Ovary (tissue), 9 donors: Measurements from ENCODE around the gene FIBCD1. TPM values are rescaled to one million over a fixed set of nuclear protein-coding genes. Genes with fewer than 3 reads are reported as not detected.

ENCODE experiments used
- DNase-seq, 5 donors: peaks; one replicate each; pipeline ENCODE4 v3.0.0-alpha.2; 2019 to 2020
- H3K27ac ChIP-seq, 2 donors: fragments of 200-600 bp; one replicate each; pipeline versions ENCODE4 v1.5.1 to v1.8.0; 2019 to 2022
- H3K27me3 ChIP-seq: fragments of 200-600 bp; one replicate; pipeline ENCODE4 v1.8.0; 2022
- H3K36me3 ChIP-seq: fragments of 200-600 bp; sonication (generic); one replicate; pipeline ENCODE4 v1.5.1; 2019
- H3K4me1 ChIP-seq: one replicate; pipeline ENCODE4 v1.8.1; 2013; ENCODE audit warnings: mild to moderate bottlenecking, moderate library complexity; ENCODE audit not compliant: insufficient read depth
- H3K4me3 ChIP-seq: fragments of 200-600 bp; sonication (generic); one replicate; pipeline ENCODE4 v1.5.1; 2017
- H3K9me3 ChIP-seq, 2 donors: fragments of 200-600 bp in 1 of 2; sonication (generic) in 1 of 2; one replicate each; pipeline versions ENCODE4 v1.5.1 to v1.8.1; 2013 to 2019; ENCODE audit warnings: mild to moderate bottlenecking in 1 of 2, moderate library complexity in 1 of 2
- EP300 ChIP-seq: sonication (generic); formaldehyde crosslinking; IDR thresholded peaks from one replicate; pipeline ENCODE4 v1.6.1; 2017; ENCODE audit warnings: antibody characterized with exemption
- POLR2A ChIP-seq: fragments of 450-650 bp; IDR thresholded peaks from one replicate; pipeline ENCODE4 v1.6.1; 2017; ENCODE audit warnings: antibody characterized with exemption, mild to moderate bottlenecking, moderate library complexity
- WGBS, 3 donors: extraction: QIAGEN DNeasy Blood & Tissue Kit in 1 of 3; methylation state at CpG; one replicate each; pipeline versions ENCODE4 v1.1.5 to v1.1.7; 2013 to 2017; 5-methylcytosine and 5-hydroxymethylcytosine counted together
- intact Hi-C, 4 donors: fragments of 100-400 bp; cut with DNase I; formaldehyde crosslinking; loops; one replicate each; pipeline versions ENCODE4 v1.11.0 to v1.15.1; 2022 to 2023
- polyA plus RNA-seq, 2 donors: library from polyadenylated mRNA; stranded (reverse); fragments of 200-250 nt in 1 of 2; fragments of 350-450 nt in 1 of 2; fragmentation: Illumina TruSeq in 1 of 2; extraction: RNeasy Lipid Tissue Mini Kit (QIAGEN cat#74804) in 1 of 2; gene quantifications; one replicate each; pipeline ENCODE4 v1.2.3, GENCODE V29; 2013 to 2014
- total RNA-seq, 7 donors: library from RNA; depleted of rRNA in 2 of 7; stranded (reverse); fragments of >200 nt in 2 of 7; fragmentation: NEBNext Ultra II Directional in 3 of 7; extraction: Animal tissue kit (Norgen Biotek cat#: 25700) in 3 of 7; gene quantifications; one replicate each; pipeline versions ENCODE4 v1.1.0 to v1.2.4, GENCODE V29; 2016 to 2023
- TF ChIP-seq, protein P1 (sequence below), 3 donors: fragments of 450-650 bp in 2 of 3; fragments of 200-600 bp in 1 of 3; IDR thresholded peaks; one replicate each; pipeline versions ENCODE4 v1.5.1 to v1.8.0; 2016 to 2022; ENCODE audit warnings: antibody characterized with exemption in 3 of 3, mild to moderate bottlenecking in 1 of 3
- donor health status: DM: no; HTN: no; CAD: no; lungs with moderate emphysema.
- donor health status: DM: no; HTN: no; CAD: no.
- donor health status: Bipolar disorder and iron deficiency.
- donor health status: DM: yes; HTN: yes; CAD: no.
- donor health status: DM: no; HTN: no; CAD: no.
- donor health status: DM: yes; HTN: yes; CAD: no.

The FIBCD1 gene
- total and polyA plus RNA-seq, 9 donors: 0.06 to 0.45 (median 0.12) TPM; not detected in 3

DNA sequence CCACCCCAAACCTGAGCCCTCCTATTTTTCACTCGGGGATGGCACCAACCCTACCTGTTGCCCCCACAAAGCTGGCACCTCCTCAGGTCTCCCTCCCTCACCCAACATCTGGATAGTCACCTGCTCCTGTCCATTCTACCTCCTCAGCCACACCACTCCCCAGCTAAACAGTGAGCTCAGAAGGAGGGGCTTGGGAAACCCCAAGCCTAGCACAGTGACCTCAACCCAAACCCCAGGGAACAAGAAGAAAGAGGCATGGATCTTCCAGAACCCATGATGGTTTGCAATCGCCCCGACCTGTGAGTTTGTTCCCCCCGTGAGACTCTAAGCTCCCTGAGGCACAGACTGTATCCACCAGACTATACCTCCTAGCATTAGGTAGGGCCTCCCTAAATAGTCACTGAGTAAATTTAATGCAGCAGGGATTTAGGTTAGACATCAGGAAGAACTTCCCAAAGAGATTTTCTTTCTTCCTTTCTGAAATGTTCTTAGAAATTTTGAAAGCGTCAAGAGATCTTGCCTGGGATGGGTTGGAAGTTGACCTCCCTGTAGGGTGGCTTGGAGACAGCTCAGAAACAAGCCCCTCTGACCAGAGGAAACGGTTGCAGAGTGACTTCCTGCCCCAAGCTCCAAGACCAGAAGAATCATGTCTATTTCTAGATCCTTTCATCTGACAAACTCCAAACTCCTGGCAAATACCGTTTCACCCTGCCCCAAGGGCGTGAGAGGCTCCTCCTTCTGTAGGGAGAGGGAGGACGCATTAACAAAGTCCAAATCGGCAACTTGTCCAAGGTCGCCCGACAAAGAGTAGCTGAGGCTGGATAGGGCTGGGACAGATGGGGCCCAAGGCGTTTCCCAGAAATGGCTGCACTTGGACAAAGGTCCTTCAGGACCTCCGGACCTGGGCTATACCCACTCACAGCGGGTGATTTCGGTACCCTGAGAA lies 4.1 kb downstream of the FIBCD1 start:
- Histone ChIP-seq H3K36me3 (no peaks in the 10 kb centered on the region), H3K27me3 (peaks cover 5% of the 10 kb centered on the region), H3K4me1 (peaks cover 6% of the 10 kb centered on the region), H3K9me3 (no peaks in the 10 kb centered on the region), H3K4me3 (no peak overlapping the region), H3K27ac (no peak overlapping the region)
- no peak for DNase-seq
- WGBS, 3 donors: 41 to 49% (median 44%) methylated on average over 16 of the region's 16 CpGs
- intact Hi-C loops: loop anchor here in 3 of 4 donors (5.0 to 10.0 kb wide), 5 partner anchors 60 to 523 kb away; no protein-coding TSS in a partner anchor
- TF ChIP-seq EP300: no peak
- TF ChIP-seq, protein P1, sequence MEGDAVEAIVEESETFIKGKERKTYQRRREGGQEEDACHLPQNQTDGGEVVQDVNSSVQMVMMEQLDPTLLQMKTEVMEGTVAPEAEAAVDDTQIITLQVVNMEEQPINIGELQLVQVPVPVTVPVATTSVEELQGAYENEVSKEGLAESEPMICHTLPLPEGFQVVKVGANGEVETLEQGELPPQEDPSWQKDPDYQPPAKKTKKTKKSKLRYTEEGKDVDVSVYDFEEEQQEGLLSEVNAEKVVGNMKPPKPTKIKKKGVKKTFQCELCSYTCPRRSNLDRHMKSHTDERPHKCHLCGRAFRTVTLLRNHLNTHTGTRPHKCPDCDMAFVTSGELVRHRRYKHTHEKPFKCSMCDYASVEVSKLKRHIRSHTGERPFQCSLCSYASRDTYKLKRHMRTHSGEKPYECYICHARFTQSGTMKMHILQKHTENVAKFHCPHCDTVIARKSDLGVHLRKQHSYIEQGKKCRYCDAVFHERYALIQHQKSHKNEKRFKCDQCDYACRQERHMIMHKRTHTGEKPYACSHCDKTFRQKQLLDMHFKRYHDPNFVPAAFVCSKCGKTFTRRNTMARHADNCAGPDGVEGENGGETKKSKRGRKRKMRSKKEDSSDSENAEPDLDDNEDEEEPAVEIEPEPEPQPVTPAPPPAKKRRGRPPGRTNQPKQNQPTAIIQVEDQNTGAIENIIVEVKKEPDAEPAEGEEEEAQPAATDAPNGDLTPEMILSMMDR (IDR thresholded peaks at IDR 0.05): no peak
- no peak for TF ChIP-seq POLR2A

DNA sequence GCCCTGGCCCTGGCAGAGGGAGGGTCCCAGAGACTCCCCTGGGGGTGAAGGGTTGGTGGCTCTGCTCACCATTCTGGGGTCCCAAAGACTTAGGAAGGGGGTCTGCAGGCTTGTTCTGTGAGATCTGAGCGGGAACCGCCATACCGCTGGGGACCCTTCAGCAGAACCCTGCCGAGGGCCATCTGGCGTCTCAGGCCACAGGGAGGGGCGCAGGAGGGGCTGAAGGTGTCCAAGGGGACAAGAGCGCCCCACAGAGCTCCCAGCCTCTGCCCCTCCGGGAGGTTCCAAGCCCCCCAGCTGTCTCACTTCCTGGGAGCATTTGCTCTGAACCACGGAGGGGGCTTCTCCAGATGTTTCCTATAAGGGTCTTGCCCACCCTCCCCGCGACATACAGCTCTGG lies 4.8 kb downstream of the FIBCD1 start:
- no peak overlapping the region for H3K4me3 ChIP-seq
- 70 to 82% (median 74%) methylated on average over 10 to 11 of the region's 11 CpGs for whole genome bisulfite sequencing, 3 donors
- H3K27me3 ChIP-seq: peaks cover 5% of the 10 kb centered on the region
- H3K4me1 ChIP-seq: peaks cover 6% of the 10 kb centered on the region
- no peak for DNase-seq
- H3K36me3 ChIP-seq: no peaks in the 10 kb centered on the region
- intact Hi-C loops: loop anchor here in 1 of 4 donors (10.0 kb wide), 2 partner anchors 59 to 169 kb away; no protein-coding TSS in a partner anchor
- TF ChIP-seq, protein P1 (IDR thresholded peaks at IDR 0.05): no peak
- TF ChIP-seq POLR2A (no peak), EP300 (no peak)
- H3K9me3 ChIP-seq: no peaks in the 10 kb centered on the region
- H3K27ac ChIP-seq: no peak overlapping the region

DNA sequence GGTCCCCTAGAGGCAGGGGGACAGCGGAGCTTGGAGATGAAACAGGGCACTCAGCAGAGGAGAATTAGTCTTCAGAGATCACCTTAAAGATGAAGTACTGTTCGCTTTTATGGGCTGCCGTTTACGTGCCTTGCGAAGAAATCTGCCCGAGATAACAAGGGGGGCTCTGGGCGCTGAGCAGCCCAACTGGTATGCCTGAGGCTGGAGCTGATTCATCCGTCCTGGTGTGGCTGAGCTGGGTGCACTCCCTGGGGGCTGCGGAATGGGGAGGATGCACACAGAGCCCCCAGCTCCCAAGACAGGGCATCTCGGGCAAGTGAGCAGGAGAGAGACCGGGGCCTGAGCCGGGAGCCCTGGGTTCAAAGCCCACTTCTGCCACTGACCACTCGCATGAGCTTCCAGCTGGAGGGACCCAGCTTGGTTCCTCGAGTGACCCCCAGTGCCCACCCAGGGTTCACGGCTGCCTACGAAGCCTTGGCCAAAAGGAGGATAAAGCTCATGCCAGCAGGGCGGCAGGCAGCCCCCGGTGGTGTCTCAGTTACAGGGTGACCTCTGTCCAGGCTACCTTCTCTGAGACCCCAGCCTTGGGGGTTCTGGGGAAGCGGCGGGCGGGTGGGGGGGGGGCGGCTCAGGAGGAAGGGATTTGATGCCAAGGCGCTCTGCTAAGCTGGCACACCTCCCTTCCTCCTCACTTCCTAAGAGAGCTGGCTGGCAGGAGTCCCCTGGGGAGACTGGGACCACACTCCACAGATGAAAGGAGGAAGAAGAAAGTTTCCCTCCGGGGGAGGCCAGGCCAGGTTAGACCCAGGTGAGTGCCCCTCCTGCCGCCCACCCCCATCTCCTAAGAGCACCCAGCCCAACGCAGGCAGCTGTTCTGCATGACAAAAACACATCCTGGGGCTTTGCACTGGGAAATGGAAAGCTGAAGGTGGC lies 5.7 kb downstream of the FIBCD1 start:
- Histone ChIP-seq H3K9me3 (no peaks in the 10 kb centered on the region), H3K4me1 (peaks cover 6% of the 10 kb centered on the region), H3K4me3 (no peak overlapping the region), H3K36me3 (no peaks in the 10 kb centered on the region), H3K27ac (no peak overlapping the region), H3K27me3 (peaks cover 5% of the 10 kb centered on the region)
- WGBS, 3 donors: 29 to 41% (median 37%) methylated on average over 25 to 26 of the region's 26 CpGs
- DNase-seq: peak in 1 of 5 donors; percentile 14
- TF ChIP-seq POLR2A (no peak), EP300 (no peak)
- TF ChIP-seq, protein P1 (IDR thresholded peaks at IDR 0.05): no peak
- intact Hi-C loops: loop anchor here in 1 of 4 donors (10.0 kb wide), 2 partner anchors 59 to 169 kb away; no protein-coding TSS in a partner anchor
